Ovary (tissue), 3 donors: ENCODE measurements around the gene CST9L.

Source experiments
- CTCF ChIP-seq, 3 donors: fragments of 450-650 bp in 2 of 3; fragments of 200-600 bp in 1 of 3; IDR thresholded peaks; one replicate each; pipeline versions ENCODE4 v1.5.1 to v1.8.0; 2016 to 2022; ENCODE audit warnings: antibody characterized with exemption in 3 of 3, mild to moderate bottlenecking in 1 of 3
- EP300 ChIP-seq: sonication (generic); formaldehyde crosslinking; IDR thresholded peaks from one replicate; pipeline ENCODE4 v1.6.1; 2017; ENCODE audit warnings: antibody characterized with exemption
- POLR2A ChIP-seq: fragments of 450-650 bp; IDR thresholded peaks from one replicate; pipeline ENCODE4 v1.6.1; 2017; ENCODE audit warnings: antibody characterized with exemption, mild to moderate bottlenecking, moderate library complexity
- donor health status: DM: no; HTN: no; CAD: no.

- no peak for TF ChIP-seq CTCF (IDR thresholded peaks at IDR 0.05)
- no peak for TF ChIP-seq POLR2A
- TF ChIP-seq EP300 = no peak
These were observed 27.7 kb downstream of the CST9L start for GRCh38 chr20:23540624-23541023.
